GM03348 (cell line): ENCODE measurements around the gene BIRC7.
"Not testable (repeated sequence)": the region's sequence is repeated elsewhere in the genome, so short reads cannot be mapped to it uniquely, and the experiment has no call there.

Experiments used
- DNase-seq: peaks from one replicate; pipeline ENCODE4 v3.0.0; 2012; ENCODE audit warnings: low spot score

Gene BIRC7

GRCh38 chr20:63208346-63208909 lies 27.3 kb upstream of the BIRC7 start:
- no peak for DNase-seq

- DNase-seq = no peak
Measured at GRCh38 chr20:63210011-63210605, 25.6 kb upstream of the BIRC7 start.

GRCh38 chr20:63212393-63212730 lies 23.3 kb upstream of the BIRC7 start:
- DNase-seq = no peak

GRCh38 chr20:63212792-63213191 lies 22.9 kb upstream of the BIRC7 start:
- no peak for DNase-seq

DNA sequence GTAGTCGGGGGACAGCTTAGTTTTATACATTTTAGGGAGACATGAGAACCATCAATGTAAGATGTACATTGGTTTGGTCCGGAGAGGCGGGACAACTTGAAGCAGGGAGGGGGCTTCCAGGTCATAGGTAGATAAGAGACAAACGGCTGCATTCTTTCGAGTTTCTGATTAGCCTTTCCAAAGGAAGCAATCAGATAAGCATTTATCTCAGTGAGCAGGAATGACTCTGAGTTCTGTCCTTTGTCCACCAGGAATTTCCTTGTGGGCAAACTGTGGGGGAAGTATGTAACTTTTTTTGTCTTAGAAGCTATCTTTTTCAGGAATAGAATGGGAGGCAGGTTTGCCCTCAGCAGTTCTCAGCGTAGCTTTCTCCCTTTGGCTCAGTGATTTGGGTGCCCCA lies 21.2 kb upstream of the BIRC7 start:
- DNase-seq = no peak

- peak; percentile 82 for DNase-seq
Measured at GRCh38 chr20:63215101-63216040, 20.3 kb upstream of the BIRC7 start.

- peak; percentile 100 for DNase-seq
Measured at GRCh38 chr20:63216041-63216848, 19.5 kb upstream of the BIRC7 start, which contains the start of gene YTHDF1. TSS of gene YTHDF1 (minus strand) at chr20:63216131. CDS start at chr20:63215892, 239 bp downstream.

DNA sequence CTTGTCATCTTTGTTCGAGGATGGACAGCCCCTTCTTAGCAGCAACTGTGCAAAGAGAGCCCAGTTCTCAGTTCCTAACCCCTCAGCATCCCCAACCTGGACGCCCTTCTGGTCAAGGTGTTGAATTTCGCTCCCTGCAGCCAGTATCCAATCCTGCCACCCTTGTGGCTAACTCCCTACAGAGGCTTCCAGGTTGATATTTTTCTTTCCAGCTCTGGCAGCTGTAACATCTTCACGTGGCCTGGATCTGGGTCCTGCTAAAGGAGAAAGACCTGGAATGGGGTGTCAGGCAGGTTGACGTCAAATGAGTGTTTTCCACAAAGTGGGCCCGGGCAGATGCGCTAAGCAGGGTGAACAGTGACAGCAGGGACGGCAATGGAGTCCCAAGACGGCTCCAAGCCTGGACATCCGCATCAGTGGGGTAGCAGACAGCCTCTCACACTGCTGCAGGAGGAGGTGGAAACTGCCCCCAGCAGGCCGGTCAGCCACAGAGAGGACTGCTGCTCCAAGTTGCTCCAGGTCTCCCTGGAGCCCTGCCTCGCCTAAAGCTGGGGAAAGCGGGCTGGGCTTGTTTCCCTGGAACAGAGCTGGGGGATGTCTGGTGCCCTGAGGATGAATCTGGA lies 18.7 kb upstream of the BIRC7 start:
- no peak for DNase-seq

- DNase-seq = no peak
Measured at GRCh38 chr20:63217706-63218105, 18.0 kb upstream of the BIRC7 start.

- no peak for DNase-seq
Measured at GRCh38 chr20:63218701-63219446, 16.8 kb upstream of the BIRC7 start.

GRCh38 chr20:63219447-63219821 lies 16.3 kb upstream of the BIRC7 start:
- DNase-seq = no peak

- DNase-seq = no peak
Measured at GRCh38 chr20:63219866-63220521, 15.7 kb upstream of the BIRC7 start.

DNA sequence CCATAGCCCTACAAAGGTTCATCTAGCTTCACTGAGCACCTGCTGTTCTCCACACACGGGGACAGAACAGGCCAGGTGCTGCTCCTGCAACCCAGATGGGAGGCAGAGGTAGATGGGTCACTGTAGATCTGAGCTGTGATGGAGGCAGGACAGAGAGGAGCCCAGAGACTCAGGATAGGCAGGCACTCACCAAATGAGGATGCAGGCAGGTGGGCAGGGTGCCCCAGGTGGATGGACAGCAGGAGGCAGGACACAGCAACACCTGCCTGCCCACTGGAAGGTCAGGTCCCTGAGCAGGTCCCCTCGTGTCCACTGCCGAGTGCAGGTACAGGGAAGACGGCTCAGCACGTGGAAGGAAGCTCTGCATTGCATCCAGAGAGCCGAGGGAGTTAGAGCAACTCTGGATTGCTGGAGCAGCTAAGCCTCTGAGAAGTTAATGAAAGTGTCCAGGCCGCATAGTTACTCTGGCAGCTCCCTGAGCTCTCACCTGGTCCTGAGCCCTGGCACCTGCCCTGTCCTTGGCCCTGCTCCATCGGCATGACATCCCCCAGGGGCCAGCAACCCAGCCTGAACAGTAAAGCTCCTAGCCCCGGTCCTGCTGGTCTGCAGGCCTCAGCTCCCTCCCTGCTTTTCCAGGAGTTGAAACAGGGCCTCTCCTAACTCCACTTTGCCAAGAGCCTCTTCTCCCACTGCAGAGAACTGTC lies 14.9 kb upstream of the BIRC7 start:
- DNase-seq = no peak

- not testable (repeated sequence) for DNase-seq
Measured at GRCh38 chr20:63221400-63222053, 14.2 kb upstream of the BIRC7 start.

DNA sequence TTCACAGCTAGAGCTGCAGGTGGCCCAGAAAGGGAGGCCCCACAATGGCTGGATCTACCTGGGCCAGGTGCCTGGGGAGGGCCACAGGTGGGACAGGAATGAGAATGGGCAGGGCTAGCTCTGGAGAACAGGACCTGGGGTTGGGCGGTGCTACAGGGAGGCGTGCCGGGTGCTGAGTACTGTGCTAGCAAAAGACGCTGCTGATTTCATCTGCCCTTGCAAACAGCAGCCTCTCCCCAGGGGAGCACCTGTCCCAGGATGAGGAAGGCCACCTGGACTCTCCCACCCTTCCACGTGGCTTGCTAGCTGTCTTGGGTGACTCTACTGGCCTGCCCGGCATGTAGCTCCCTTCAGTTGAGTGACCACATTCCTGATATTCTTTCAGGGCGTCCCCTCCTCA lies 13.2 kb upstream of the BIRC7 start:
- DNase-seq = no peak

GRCh38 chr20:63223121-63223825 lies 12.4 kb upstream of the BIRC7 start:
- DNase-seq = peak; percentile 66

GRCh38 chr20:63223826-63224207 lies 11.9 kb upstream of the BIRC7 start:
- no peak for DNase-seq

DNA sequence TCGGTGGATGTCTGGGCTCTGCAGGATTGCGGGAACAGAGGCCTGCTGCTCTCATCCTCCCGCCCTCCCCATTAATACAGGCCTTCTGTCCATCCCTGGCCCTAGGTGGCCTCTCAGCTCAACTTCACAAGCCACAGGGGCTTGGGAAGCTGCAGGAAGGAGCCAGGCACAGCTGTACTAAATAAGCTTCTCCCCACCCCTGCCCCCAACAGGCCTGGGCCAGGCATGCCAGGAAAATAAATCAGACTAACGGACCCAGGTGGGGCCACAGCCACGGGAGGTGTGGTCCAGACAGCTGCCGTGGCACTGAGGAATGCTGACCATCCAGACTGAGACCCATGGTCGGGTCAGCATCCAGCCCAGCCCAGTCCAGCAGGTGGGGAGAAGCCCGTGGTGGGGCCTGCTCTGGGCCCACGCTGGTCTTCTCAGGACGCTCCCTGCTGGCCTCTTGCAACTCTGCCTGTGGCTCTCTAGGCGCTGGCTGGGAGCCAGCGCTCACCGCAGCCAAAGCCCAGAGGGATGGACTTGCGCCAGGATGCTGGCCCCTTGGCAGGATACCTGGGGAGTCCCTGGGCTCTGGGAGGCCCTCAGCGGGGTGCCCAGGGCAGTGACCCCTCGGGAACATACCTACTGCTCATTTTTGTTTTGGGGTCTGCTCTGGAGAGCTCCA lies 11.2 kb upstream of the BIRC7 start:
- no peak for DNase-seq
